Stimulated activated CD4-positive, alpha-beta T cell treated with anti-CD3 and anti-CD28 coated beads, Interleukin-12 subunit alpha, Interleukin-12 subunit beta, amount 100 ng/mL, for 24 hours (primary cell): ENCODE data around the gene KMT2A.
"Not testable (repeated sequence)": the region's sequence is repeated elsewhere in the genome, so short reads cannot be mapped to it uniquely, and the experiment has no call there.

Source experiments
- DNase-seq, 2 experiments: peaks; one replicate each; pipeline ENCODE4 v3.0.0-alpha.2; 2020; ENCODE audit warnings: low read depth in 2 of 2

The KMT2A gene

DNA sequence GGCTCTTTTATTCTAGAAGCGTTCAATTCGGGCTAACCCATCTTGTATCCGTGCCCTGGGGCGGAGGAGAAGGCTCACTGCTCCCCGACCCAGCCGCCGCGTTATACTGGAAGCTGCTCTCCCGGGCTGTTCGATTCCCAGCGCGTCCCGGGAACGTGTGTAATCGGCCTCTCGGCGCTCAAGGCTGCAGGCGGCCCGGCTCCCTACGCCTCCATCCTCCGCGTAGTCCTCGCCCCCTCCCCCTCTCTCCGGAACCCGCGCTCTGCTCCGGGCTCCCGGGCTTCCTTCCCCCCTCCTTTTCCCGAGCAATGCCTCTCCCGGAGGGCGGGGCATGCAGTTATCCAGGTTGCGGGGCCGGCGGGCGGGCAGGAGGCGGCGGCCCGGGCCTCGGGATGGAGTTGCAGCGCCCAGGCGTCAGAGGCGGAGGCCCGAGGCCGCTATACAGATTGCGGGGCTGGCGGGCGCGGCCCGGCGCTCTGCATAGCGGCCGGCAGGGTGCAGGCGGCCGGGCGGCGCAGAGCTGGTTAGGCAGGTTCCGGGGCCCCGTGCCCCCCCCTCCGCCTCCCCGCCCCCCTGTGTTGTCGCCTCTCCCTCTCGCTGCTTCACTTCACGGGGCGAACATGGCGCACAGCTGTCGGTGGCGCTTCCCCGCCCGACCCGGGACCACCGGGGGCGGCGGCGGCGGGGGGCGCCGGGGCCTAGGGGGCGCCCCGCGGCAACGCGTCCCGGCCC, at the start of gene KMT2A:
KMT2A (plus strand) TSS at position 600 of the 732 bp plus-strand sequence; CDS start at position 621, 21 bp downstream.
- DNase-seq, result peak; percentile 91 to 94

DNA sequence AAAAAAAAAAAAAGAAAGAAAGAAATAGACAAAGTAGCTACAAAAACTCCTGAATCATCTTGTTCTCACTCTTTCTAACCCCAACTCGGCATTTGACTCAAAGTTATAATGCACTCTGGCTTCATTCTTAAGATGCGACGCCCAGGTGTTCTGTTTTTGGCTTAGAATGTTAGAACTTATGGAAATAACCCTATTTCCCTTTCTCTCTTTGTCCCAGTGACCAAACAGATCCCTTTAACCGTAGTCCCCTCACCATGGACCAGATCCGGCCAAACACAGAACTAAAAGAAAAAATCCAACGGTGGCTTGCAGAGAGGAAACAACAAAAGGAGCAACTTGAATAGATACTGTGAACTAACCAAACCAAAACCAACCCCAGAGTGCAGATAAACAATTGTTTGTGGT, 40.2 kb upstream of the KMT2A start:
- DNase-seq, result no peak

DNA sequence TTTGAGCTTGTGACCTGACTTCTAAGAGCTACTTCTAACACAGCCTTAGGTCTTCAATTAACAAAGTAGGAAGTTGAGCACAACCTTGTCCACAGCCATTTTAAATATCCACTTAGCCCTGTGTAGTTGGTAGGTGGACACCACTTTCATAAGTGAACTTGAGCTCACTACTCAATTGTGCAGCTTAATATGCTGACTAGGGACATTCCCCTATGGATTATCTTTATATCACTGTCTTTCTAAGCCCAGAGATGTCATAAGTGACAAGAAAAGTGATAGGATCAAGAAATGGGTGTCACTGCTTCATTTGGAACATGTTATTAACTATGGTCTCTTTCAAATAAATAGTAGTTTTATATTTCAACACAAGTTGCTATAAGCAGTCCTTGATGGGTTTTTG, 38.8 kb upstream of the KMT2A start:
- DNase-seq, result no peak

DNA sequence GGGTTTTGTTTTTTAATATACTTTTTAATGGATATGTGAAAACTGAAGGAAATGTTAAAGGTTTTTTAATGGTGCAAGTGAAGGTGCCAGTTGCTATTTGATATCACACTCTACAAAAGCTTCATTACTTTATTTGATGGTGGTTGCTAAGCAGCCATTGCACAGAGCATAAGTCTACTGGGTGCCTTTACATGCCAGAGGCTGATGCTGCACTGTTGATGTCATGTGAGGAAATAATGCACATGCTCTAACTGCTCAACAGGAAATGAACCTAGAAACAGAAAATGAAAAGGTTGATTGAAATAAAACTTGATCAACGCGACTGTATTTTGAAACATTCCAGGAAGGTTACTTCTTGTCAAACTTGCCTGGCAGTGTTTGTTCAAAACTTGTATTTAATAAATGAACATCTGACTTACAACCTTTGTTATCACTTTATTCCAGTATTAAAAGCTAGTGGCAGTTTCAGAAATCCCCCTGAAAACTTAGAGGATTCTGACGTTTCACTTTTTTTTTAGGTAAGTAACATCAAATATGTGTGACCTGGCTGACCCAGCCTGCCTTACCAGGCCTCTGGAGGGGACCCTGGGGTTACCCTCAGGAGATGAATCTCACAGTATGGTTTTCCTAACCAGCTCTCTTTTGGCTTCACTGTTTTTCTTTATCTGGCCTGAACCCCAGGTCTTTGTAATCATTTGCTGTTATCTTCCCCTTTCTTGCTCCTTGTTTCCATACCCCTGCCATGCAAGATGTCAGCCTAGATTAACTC, 37.3 kb upstream of the KMT2A start:
- peak in 1 of 2 experiments; percentile 10 for DNase-seq

DNA sequence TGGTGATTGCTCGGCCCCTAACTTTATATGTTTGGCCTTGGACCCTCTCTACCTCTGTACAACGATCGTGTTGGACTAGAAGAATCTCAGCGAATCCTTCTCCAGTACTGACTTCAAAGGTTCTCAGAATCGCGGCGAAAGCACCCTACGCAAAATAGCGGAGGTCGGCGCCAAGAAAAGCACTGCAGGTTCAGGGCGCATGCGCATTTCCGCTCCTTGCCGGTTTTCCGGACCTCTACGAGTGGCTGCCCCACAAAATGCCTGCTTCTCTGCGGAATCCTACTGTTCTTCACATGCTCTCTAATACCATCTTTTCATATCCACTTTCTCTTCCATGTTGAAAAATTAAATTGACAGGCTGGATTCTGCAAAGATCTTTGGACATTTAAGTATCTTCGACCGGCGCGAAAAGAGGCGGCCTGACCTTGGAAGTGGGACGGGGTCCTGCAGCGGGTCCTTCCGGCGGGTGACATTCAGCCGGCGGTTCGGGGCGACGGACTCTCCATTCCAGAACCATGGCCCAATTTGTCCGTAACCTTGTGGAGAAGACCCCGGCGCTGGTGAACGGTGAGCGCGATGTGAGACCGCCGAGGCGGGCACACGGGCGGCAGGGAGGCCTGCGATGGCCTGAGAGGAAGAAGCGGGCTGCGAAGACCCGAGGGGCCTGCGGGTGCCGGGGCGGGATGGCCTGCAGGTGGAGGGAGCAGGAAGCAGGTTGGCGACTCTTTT, 35.0 kb upstream of the KMT2A start, which contains the start of gene ATP5MG:
ATP5MG (plus strand) TSS at position 456 of the 729 bp plus-strand sequence; CDS start at position 516, 60 bp downstream.
- peak; percentile 87 to 89 for DNase-seq

DNA sequence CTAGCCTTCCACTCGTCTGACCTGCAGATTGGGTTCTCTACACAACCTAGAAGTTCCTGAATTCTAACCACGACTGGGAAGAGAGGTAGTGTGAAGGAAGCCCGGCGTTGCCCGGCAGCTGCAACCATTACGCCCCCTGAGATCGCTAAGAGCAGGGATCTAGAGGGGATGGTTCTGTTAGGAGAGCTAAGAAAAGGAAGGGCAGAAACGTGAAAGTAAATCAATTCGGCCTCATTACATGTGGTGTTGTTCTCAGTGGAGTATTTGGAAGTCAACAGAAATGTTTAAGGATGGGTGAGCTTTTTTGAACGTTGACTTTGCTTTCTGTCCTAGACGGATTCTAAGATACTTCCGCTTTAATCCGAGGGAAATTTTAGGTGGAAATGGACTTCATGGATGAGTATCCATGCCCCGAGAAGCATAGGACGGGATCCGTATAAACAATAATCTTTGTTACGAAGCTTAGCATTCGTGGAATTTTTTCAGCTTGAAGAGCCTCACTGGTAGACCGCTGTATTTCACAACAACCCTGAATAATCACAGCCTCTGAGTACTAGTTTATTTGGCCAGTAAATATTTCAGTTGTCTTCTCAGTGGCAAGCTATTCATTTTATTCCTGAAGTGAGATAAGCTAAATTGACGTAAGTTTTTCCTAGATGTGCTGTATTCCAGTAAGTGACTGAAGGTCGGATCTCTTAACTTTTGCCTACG, 34.3 kb upstream of the KMT2A start:
- no peak for DNase-seq

DNA sequence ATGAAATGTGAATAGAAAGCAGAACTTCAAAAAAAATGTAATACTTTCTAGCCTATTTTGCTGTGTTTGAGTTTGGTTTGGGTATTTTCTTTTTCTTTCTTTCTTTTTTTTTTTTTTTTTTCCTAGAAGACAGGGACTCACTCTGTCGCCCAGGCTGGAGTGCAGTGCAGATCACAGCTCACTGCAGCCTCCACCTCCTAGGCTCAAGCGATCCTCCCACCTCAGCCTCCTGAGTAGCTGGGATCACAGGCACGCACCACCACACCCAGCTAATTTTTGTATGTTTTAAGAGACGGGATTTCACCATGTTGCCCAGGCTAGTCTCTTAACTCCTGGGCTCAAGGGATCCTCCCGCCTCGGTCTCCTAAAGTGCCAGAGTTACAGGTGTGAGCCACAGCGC, 33.7 kb upstream of the KMT2A start:
- not testable (repeated sequence) for DNase-seq

DNA sequence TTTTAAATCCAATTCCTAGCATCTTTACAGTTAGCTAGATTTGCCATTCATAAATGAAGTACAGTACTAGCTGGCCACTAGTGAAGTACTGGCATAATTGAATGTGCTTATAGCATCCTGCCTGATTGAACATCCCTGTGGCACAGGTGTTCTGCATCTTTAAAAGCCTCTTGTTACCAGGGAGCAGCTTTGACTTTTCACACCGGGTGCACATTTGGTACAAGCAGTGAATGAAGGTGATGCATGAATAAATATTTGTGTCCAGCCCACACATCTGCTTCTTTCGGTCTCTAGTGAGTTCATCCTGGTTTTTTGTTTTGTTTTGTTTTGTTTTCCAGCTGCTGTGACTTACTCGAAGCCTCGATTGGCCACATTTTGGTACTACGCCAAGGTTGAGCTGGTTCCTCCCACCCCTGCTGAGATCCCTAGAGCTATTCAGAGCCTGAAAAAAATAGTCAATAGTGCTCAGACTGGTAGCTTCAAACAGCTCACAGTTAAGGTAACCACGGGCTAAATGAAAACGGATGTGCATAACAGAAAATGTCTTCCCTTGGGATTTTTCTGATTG, 29.6 kb upstream of the KMT2A start:
- no peak for DNase-seq

DNA sequence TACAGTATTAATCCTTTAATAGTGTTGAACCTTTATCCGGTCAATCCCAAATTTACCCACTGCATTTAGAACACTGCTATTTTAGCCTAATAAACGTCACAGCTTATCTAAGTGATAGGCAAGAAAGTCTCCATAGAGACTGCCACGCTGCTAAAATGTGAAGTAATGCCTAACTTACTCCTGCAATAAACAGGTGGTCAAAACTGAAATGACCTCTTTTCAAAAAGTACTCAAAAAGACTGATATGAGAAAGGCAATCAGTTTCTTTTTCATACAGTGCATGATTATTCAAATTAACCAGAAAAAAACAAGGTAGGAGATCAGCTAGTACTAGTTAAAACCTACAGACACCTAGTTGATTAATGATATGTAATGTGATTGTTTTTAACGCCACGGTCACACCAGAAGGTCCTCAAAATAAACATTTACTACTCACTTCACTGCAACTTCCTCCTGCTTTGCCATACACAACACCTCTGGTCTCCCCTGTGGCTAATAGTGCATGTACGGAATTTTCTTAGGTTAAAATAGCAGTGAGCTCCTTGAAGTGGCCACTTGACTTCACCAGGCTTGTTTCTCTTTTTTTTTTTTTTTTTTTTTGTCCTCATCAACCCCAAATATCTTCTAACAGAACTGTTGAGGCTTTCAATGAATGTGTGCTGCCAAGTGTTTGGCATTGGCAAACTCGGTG, 26.1 kb upstream of the KMT2A start:
- DNase-seq, result no peak

DNA sequence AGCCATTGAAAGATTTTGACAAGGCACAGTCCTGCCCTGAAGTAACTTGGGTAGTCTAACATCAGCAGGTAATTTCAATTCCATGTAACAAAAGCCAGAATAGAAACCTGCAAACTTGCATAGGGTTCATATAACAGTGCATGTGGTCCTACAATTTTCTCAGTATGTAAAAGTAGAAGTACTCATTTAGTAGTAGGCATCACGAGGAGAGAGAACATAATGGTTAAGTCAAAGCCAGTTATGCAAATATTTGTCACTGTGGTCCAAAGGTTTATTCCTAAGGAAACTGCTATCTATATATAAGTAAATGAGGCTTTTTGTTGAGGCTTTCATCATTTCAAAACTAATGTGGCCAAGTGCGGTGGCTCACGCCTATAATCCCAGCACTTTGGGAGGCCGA, 24.8 kb upstream of the KMT2A start:
- no peak for DNase-seq

DNA sequence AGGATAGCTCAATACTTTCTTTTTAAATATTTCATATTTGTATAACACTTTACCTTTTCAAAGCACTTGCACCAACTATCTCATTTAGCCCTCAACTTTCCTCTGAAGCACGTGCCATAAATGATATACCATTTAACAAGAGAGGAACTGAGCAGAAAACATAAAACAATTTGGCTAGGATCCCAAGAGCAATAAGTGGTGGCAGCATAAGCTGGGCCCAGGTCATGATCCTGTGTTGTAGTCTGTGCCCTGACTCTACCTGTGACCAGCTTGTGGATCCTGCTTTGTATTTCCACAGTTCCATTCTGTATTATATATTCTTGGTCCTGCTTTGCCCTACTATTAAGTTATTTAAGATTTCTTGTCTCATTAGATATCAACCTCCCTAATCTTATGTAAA, 23.4 kb upstream of the KMT2A start:
- no peak for DNase-seq

DNA sequence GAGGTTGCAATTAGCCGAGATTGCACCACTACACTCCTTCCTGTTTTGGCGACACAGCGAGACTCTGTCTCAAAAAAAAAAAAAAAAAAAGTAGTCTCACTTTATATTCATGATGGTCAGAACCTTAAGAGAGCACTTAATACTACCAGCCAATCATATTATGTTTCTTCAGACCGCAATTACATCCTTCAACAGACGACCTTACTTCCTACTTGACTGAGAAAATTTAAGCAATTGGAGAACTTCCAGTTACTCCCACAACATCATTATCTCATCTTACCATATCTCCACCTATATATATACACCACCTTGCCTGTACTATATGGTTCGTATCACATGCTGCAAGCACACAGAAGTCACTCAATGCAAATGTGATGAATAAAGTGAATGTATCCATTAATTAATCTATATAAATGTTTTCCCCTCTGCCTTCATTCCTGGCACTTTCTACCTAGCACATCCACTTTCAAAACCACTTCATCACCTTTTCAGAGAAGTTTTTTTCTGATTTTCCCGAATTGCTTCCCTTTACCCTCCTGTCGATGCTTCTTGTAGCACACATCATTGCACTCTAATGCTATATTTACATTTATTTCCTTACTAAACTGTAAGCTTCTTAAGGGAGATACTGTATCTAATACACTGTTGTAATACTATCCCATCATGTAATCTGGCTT, 21.1 kb upstream of the KMT2A start:
- DNase-seq, result no peak

DNA sequence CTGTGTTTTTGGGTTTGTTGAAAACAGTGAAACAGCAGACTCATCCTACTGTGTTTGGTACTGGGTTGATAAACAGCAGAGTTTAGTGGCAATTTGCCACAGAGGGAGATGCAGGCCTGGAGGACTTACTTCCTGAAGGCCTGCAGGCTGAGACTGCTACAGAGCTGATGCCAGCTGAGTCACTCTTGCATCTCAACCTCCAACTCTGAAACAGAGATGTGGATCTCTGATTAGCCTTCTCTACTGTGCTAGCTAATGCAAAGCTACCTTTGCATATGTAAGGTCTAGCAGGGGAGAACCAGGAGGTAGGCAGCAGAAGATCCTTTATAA, 20.6 kb upstream of the KMT2A start:
- no peak for DNase-seq

DNA sequence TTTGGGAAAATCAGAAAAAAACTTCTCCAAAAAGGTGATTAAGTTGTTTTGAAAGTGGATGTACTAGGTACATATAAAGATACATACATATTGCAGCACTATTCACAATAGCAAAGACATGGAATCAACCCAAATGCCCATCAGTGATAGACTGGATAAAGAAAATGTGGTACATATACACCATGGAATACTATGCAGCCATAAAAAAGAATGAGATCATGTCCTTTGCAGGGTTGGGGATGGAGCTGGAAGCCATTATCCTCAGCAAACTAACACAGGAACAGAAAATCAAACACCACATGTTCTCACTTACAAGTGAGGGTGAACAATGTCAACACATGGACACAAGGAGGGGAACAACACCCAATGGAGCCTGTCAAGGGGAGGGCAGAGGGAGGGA, 19.4 kb upstream of the KMT2A start:
- DNase-seq, result not testable (repeated sequence)

DNA sequence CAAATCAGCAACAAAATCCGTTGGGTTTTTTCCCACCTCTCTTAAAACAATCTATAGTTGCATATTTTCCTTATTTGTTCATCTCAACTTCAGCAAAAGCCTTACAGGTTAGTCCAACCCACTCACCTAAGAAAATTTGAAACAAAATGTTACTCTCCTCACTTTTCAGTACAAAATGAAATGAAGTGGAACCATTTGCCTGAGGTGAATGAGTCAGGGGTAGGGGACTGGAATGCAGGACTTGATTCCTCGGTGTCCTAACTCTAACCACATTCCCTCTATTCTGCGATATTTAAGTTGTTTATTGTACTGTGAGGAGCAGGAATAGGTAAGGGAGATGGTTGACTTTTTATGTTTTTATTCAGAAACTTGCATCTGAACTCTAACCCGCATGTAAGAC, 18.5 kb upstream of the KMT2A start:
- no peak for DNase-seq

DNA sequence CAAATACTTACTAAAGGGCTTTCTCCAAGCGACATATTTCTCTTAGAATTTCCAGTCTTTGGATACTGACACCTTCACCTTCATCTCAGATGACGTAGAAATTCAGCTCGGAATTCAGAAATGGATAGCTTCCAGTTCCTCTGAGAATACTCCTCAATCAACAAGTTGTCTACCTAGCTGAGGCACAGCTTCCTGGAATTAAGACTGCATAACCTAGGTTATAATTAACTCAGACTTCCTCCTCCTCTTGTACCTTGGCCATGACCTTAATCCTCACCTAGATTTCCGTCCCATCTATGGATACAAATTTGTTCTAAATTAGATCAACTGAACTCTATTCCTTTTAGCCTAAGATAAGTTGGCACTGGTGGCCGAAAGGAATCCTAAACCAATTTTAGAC, 17.5 kb upstream of the KMT2A start:
- DNase-seq, result no peak

DNA sequence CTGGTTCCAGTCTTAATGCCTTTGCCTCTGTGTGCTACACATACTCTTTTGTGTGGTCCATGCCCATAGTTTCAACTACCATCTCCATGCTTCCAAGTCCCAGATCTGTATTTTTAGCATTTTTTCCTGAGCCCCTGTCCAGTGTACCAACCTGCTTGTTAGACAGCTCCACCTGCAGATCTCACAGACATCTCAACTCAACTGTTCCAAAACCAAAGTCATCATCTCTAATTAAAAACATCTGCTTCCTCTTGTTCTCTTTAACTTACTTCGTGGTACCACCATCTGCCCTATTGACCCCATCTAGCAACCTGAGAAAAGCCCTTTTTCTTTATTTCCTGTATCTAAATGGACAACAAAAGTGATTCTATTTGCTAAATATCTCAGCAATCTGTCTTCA, 8.6 kb upstream of the KMT2A start:
- DNase-seq, result no peak

DNA sequence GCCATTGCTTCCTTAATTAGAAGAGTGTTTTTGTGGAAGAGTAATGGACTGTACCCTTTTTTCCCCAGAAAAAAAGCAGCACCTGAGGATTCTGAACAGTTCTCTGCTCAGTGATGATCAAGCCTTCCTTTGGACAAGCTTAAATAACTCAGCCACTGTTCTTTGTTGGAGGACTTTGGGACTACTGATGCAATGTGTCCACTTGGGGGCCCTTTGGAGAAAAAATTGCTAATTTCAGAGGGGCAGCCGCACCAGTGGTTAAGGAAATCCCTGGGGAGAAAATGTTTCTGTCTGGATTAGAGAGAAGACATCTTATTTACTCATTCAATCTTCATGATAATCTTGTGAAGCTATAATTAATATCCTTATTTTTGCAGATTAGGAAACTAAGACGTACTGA, 5.3 kb upstream of the KMT2A start:
- no peak for DNase-seq

DNA sequence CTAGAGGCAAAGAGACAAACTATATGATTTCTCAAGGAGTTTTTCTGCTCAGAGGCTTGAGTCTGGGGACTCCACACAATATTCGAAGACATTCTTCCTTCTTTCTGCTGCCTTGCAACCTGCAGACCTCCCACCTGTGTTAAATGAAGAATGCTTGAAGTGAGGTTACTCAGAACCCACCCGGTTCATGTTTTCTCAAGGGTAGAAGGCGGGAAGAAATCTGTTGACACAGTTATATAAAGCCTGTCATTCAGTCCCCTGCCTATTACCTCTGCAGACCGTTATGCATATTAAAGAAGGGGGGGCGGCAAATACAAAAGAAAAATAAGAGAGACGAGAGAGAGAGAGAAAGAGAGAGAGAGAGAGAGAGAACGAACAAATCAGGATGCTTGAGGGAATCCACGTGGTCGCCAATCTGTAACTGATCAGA, 2.2 kb upstream of the KMT2A start:
- no peak for DNase-seq

DNA sequence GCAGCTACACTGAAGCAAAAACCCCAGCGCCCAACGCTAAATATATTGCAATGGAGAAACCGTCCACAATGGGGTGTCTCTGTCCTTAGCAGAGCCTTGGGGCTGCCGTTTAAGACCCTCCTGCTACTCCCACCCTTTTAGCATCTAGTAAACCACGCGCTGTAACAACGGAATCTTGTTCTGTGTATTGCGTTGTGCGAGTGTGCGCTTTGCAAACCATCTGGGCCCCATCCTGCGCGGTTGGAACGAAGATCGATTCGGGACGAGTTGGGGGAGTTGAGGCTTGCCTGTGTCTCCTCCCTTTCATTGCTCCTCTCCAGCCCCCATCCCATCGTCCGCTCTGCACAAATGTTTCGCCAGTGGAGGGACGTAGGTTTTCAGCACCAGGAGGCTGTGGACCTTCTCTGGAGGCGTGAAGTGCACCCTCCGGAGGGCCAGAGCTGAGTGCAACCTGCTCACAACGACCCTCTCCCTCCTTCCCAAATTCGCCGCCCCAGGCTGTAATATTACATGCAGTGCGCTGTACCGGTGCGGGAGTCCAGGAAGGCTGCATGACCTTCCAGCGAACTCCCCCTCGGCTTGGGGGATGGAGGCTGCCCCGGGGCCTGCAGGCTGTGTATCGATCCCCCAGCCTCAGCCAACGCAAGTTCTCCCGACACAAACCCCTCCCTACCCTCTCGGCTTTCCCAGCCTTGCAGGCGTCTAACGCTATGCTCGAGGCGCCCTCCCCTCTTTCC, 1.6 kb upstream of the KMT2A start:
- peak; percentile 17 to 35 for DNase-seq
